K562 (cell line): ENCODE data around the gene XPR1. TPM values are rescaled to one million over a fixed set of nuclear protein-coding genes. Genes with fewer than 3 reads are reported as not detected.

Experiments
- ATAC-seq: fragments of 200-7000 bp; cut with Tn5 transposase; 3 replicates; pipeline ENCODE4 v1.9.1; 2020; ENCODE audit warnings: moderate library complexity
- BruUV-seq: library from RNA; stranded (reverse); fragments of 400-500 nt; replicated peaks from 2 replicates; lab custom pipeline; 2021; lab: Mats Ljungman, UMichigan
- CTCF ChIA-PET: fragments of 300-600 bp; formaldehyde crosslinking; extraction: SDS; loops from one replicate; lab custom pipeline; 2021; ENCODE audit warnings: low intra/inter-chr PET ratio; lab: Yijun Ruan, JAX
- POLR2A ChIA-PET: fragments of 300-600, 350-650 bp; sonication (Branson Sonifier 250); formaldehyde crosslinking; extraction: SDS; loops from one replicate; lab custom pipeline; 2021; ENCODE audit warnings: antibody characterized with exemption, inconsistent platforms; lab: Yijun Ruan, JAX
- DNase-seq, 4 experiments: peaks; one replicate each; pipeline versions ENCODE4 v3.0.0 to v3.0.0-alpha.2; 2011 to 2018; ENCODE audit warnings: low spot score in 3 of 4, mixed read lengths in 3 of 4; ENCODE audit errors: extremely low read depth in 1 of 4
- FAIRE-seq: peaks from 2 replicates; lab custom pipeline; 2011; peaks lifted over from hg19 to GRCh38; lab: Jason Lieb, UNC
- H2AFZ ChIP-seq: 2 replicates; pipeline ENCODE4 v1.6.0; 2011; ENCODE audit warnings: low read depth, low read length, control low read depth, inconsistent platforms
- H3K27ac ChIP-seq: fragments of 200-600 bp; 3 replicates; pipeline ENCODE4 v1.8.0; 2011; ENCODE audit warnings: low read depth, mild to moderate bottlenecking, control low read depth, inconsistent platforms, low read length, moderate library complexity, mixed read lengths; ENCODE audit errors: extremely low read depth
- H3K27me3 ChIP-seq, 2 experiments: fragments of 300-600 bp in 1 of 2; 2 replicates in 1 of 2; 3 replicates in 1 of 2; pipeline versions ENCODE4 v1.6.0 to v1.8.0; 2011; ENCODE audit warnings: inconsistent platforms in 2 of 2, low read length in 2 of 2, mild to moderate bottlenecking in 1 of 2, mixed read lengths in 1 of 2, moderate library complexity in 1 of 2; ENCODE audit not compliant: control insufficient read depth in 2 of 2, insufficient read depth in 2 of 2
- H3K36me3 ChIP-seq: fragments of 300-600 bp; 3 replicates; pipeline ENCODE4 v1.8.0; 2011; ENCODE audit warnings: mild to moderate bottlenecking, low read length, inconsistent platforms; ENCODE audit not compliant: control insufficient read depth, insufficient read depth
- H3K4me1 ChIP-seq, 2 experiments: fragments of 200-600 bp in 1 of 2; replicated peaks in 1 of 2; 2 replicates in 1 of 2; 3 replicates in 1 of 2; pipeline versions ENCODE4 v1.5.1 to v1.8.0; 2011; ENCODE audit warnings: inconsistent platforms in 2 of 2, low read length in 2 of 2, mild to moderate bottlenecking in 1 of 2, mixed read lengths in 1 of 2, moderate library complexity in 1 of 2; ENCODE audit not compliant: control insufficient read depth in 2 of 2, insufficient read depth in 2 of 2
- H3K4me2 ChIP-seq: 2 replicates; pipeline ENCODE4 v1.6.1; 2011; ENCODE audit warnings: low read length, control low read depth, inconsistent platforms, mixed read lengths; ENCODE audit not compliant: insufficient read depth
- H3K4me3 ChIP-seq: fragments of 200-600 bp; sonication (generic), shearing (Covaris generic); 2 replicates; pipeline ENCODE4 v1.5.1; 2016; ENCODE audit warnings: control low read depth, inconsistent platforms
- H3K79me2 ChIP-seq: fragments of 200-600 bp; 3 replicates; pipeline ENCODE4 v1.8.0; 2011; ENCODE audit warnings: low read length, inconsistent platforms; ENCODE audit not compliant: control insufficient read depth, insufficient read depth
- H3K9ac ChIP-seq, 2 experiments: 2 replicates each; pipeline versions ENCODE4 v1.6.0 to v1.6.1; 2011; ENCODE audit warnings: low read depth in 2 of 2, low read length in 2 of 2, control low read depth in 1 of 2, inconsistent platforms in 1 of 2, mild to moderate bottlenecking in 1 of 2, mixed read lengths in 1 of 2; ENCODE audit not compliant: insufficient read depth in 1 of 2
- H3K9me1 ChIP-seq: one replicate; pipeline ENCODE4 v1.6.0; 2011; ENCODE audit warnings: inconsistent platforms, mild to moderate bottlenecking, low read length, moderate library complexity; ENCODE audit not compliant: control insufficient read depth, insufficient read depth
- H3K9me3 ChIP-seq: replicated peaks from 2 replicates; pipeline ENCODE4 v1.5.1; 2011; ENCODE audit warnings: low read depth, low read length, inconsistent platforms; ENCODE audit not compliant: control insufficient read depth, insufficient read depth
- H4K20me1 ChIP-seq: replicated peaks from 2 replicates; pipeline ENCODE4 v1.6.1; 2011; ENCODE audit warnings: low read length, inconsistent platforms, mixed read lengths; ENCODE audit not compliant: control insufficient read depth, insufficient read depth
- ARID1B ChIP-seq: fragments of 450-650 bp; IDR thresholded peaks from 2 replicates; pipeline ENCODE4 v1.6.1; 2016; ENCODE audit warnings: antibody characterized with exemption, mild to moderate bottlenecking, inconsistent platforms
- BCOR ChIP-seq: fragments of 450-650 bp; IDR thresholded peaks from 2 replicates; pipeline ENCODE4 v1.6.1; 2016
- C11orf30 ChIP-seq: fragments of 450-650 bp; IDR thresholded peaks from 2 replicates; pipeline ENCODE4 v1.6.1; 2016; ENCODE audit warnings: low read depth, mild to moderate bottlenecking
- CBFB ChIP-seq: sonication (generic); formaldehyde crosslinking; IDR thresholded peaks from 2 replicates; pipeline ENCODE4 v1.4.0; 2020; ENCODE audit warnings: mild to moderate bottlenecking, missing genetic modification reagents
- CEBPG ChIP-seq, 3 experiments: fragments of 200-800 bp in 1 of 3; sonication (Bioruptor generic) in 1 of 3; sonication (generic) in 1 of 3; formaldehyde crosslinking in 1 of 3; IDR thresholded peaks in 2 of 3; conservative IDR thresholded peaks in 1 of 3; 2 replicates each; pipeline versions ENCODE4 v1.6.1 to v1.8.0; 2016 to 2022; ENCODE audit warnings: missing compliant biosample characterization in 2 of 3, missing genetic modification characterization in 2 of 3, mild to moderate bottlenecking in 1 of 3, missing genetic modification reagents in 1 of 3
- FOXP4 ChIP-seq: sonication (generic); formaldehyde crosslinking; IDR thresholded peaks from 2 replicates; pipeline ENCODE4 v1.8.0; 2022; ENCODE audit warnings: mild to moderate bottlenecking, missing genetic modification reagents, borderline replicate concordance
- FUS ChIP-seq: fragments of 200-400 bp; formaldehyde crosslinking; optimal IDR thresholded peaks from 2 replicates; pipeline ENCODE3; 2017; ENCODE audit warnings: low read depth, low read length
- GABPB1 ChIP-seq: sonication (generic); formaldehyde crosslinking; IDR thresholded peaks from 2 replicates; pipeline ENCODE4 v1.8.0; 2022; ENCODE audit warnings: mild to moderate bottlenecking, missing genetic modification reagents
- NFRKB ChIP-seq: fragments of 450-650 bp; IDR thresholded peaks from 2 replicates; pipeline ENCODE4 v1.6.1; 2016; ENCODE audit warnings: low read depth
- POLR2AphosphoS2 ChIP-seq: IDR thresholded peaks from 2 replicates; pipeline ENCODE4 v1.6.1; 2012; ENCODE audit warnings: low read length, improper control_type of control experiment
- TFAP4 ChIP-seq: sonication (generic); formaldehyde crosslinking; IDR thresholded peaks from 2 replicates; pipeline ENCODE4 v1.8.0; 2022; ENCODE audit warnings: missing genetic modification reagents, mild to moderate bottlenecking, moderate library complexity, borderline replicate concordance
- TOE1 ChIP-seq, 2 experiments: fragments of 450-650 bp in 1 of 2; sonication (generic) in 1 of 2; formaldehyde crosslinking in 1 of 2; IDR thresholded peaks; 2 replicates each; pipeline versions ENCODE4 v1.7.1 to v1.8.0; 2016 to 2022; ENCODE audit warnings: borderline replicate concordance in 2 of 2, mild to moderate bottlenecking in 2 of 2, antibody characterized with exemption in 1 of 2, inconsistent platforms in 1 of 2, low read depth in 1 of 2, missing genetic modification reagents in 1 of 2, moderate library complexity in 1 of 2
- U2AF2 ChIP-seq: fragments of 200-400 bp; formaldehyde crosslinking; optimal IDR thresholded peaks from 2 replicates; pipeline ENCODE3; 2017; ENCODE audit warnings: low read depth, mild to moderate bottlenecking, low read length
- ZNF134 ChIP-seq: fragments of 250-450 bp; sonication (Bioruptor Pico); conservative IDR thresholded peaks from 2 replicates; pipeline ENCODE4 v1.4.0; 2020
- ZNF696 ChIP-seq: fragments of 250-450 bp; sonication (Bioruptor Pico); conservative IDR thresholded peaks from 2 replicates; pipeline ENCODE4 v1.4.0; 2020; ENCODE audit warnings: mild to moderate bottlenecking, moderate library complexity
- WGBS: fragments of 100-300 bp; shearing (Covaris generic); methylation state at CpG from one replicate; pipeline ENCODE4 v1.1.6; 2016; ENCODE audit warnings: low coverage, mixed read lengths; ENCODE audit not compliant: insufficient coverage; ENCODE audit errors: missing lambda C conversion rate; 5-methylcytosine and 5-hydroxymethylcytosine counted together
- in situ Hi-C: fragments of 300-500 bp; cut with MboI; formaldehyde crosslinking; loops from 4 replicates; pipeline ENCODE4 v1.15.0; 2018; ENCODE audit warnings: inconsistent platforms, mixed read lengths
- intact Hi-C: fragments of 100-400 bp; cut with micrococcal nuclease; formaldehyde crosslinking; loops from 2 replicates; pipeline ENCODE4 v1.14.2; 2022
- polyA plus RNA-seq, 8 experiments: library from polyadenylated mRNA; depleted of rRNA in 4 of 8; stranded (reverse) in 5 of 8; unstranded in 3 of 8; fragments of >200 nt; fragmentation: Nextera tagmentation in 2 of 8; fragmentation: Illumina TruSeq in 1 of 8; extraction: Ambion mirVana in 2 of 8; extraction: Trizol in 1 of 8; gene quantifications; 2 replicates each; pipeline versions ENCODE4 v1.2.1 to v1.2.3, GENCODE V29; 2011 to 2014; ENCODE audit warnings: inconsistent platforms in 1 of 8, missing spikeins in 1 of 8
- total RNA-seq, 7 experiments: library from RNA; depleted of rRNA in 6 of 7; stranded (reverse); fragments of >200 nt in 6 of 7; fragmentation: Illumina TruSeq in 2 of 7; extraction: Trizol in 2 of 7; gene quantifications; 2 replicates each; pipeline versions ENCODE4 v1.2.1 to v1.2.3, GENCODE V29; 2011 to 2021; ENCODE audit warnings: low replicate concordance in 1 of 7

The XPR1 gene
- total and polyA plus RNA-seq, 9 of the 15 experiments (the other 6 are each of a cell fraction or from before 2014, with no cell fraction given) = 3.0 to 66.2 (median 38.6) TPM

DNA sequence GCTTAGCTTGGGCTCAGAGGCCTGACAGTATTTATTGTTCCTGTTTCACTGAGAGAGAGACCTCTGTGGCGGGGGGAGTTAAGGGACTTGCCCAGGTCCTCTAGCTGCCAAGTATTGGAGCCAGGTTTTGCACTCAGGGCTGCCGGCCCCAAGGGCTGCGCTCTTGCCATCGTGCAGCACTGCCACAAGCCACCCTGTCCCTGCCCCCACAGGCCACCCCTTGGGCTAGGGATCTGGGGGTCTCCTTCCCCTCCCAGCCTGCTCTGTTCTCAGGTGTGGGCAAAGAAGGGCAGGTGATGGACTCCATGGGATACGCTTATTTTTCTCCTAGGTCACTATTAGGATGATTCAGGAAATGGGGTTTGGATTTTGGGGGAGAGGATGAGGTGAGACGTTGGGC, 289.6 kb downstream of the XPR1 start (continued):
- TF ChIP-seq CBFB (CRISPR knock-in tag) (no peak), NFRKB (no peak), ZNF134 (CRISPR knock-in tag) (no peak), CEBPG (CRISPR knock-in tag; IDR thresholded peaks at IDR 0.05) (no peak), CEBPG (tag; conservative IDR thresholded peaks at IDR 0.05 in 1 of 2, IDR thresholded peaks at IDR 0.05 in 1 of 2) (no peak)
- TF ChIP-seq, all 486 proteins: peak for 0

GRCh38 chr1:180921891-180922630, 290.2 kb downstream of the XPR1 start:
- H3K9me3 ChIP-seq = no peaks in the 10 kb centered on the region
- H3K4me1 ChIP-seq = peaks cover 33 to 42% of the 10 kb centered on the region in 2 experiments; a peak in 4 of 5 replicates
- no peak for DNase-seq
- ATAC-seq = no peak
- no peaks in the 10 kb centered on the region for H3K79me2 ChIP-seq
- no peak overlapping the region for H3K4me3 ChIP-seq
- no peaks in the 10 kb centered on the region; a peak in 1 of 5 replicates for H3K27me3 ChIP-seq
- no peak overlapping the region for H2AFZ ChIP-seq
- H3K36me3 ChIP-seq = no peaks in the 10 kb centered on the region
- 0 out of 2 replicates have a peak, but pooled peaks cover 1% of the 10 kb centered on the region for H4K20me1 ChIP-seq
- CTCF ChIA-PET = no interaction called here
- no peaks in the 10 kb centered on the region for H3K9me1 ChIP-seq
- WGBS = 67% methylated on average over 21 of the region's 21 CpGs
- no TSS peak for BruUV-seq
- no peak for FAIRE-seq
- POLR2A ChIA-PET = interaction anchor here (0.8 to 1.2 kb wide), 4 partner anchors 10 to 20 kb away, joined by 3 to 4 read pairs (median 4); no protein-coding TSS in a partner anchor
- no peak overlapping the region for H3K27ac ChIP-seq
- no peak overlapping the region for H3K9ac ChIP-seq
- in situ Hi-C loops (no loop called here), intact Hi-C loops (loop anchor here (2.0 kb wide), 1 partner anchor 407 kb away; no protein-coding TSS in a partner anchor)
- H3K4me2 ChIP-seq = no peak overlapping the region
- no peak for TF ChIP-seq FUS
- TF ChIP-seq C11orf30 = no peak
- TF ChIP-seq POLR2AphosphoS2 = no peak
- TF ChIP-seq U2AF2 = no peak
- TF ChIP-seq BCOR = no peak
- TF ChIP-seq TOE1 (IDR thresholded peaks at IDR 0.05; ENCODE audit: borderline replicate concordance) = no peak
- no peak for TF ChIP-seq TOE1 (CRISPR knock-in tag; IDR thresholded peaks at IDR 0.05; ENCODE audit: borderline replicate concordance, low read depth)
- TF ChIP-seq GABPB1 (CRISPR knock-in tag) = no peak
- TF ChIP-seq FOXP4 (CRISPR knock-in tag) = no peak
- no peak for TF ChIP-seq ARID1B
- TF ChIP-seq ZNF696 (CRISPR knock-in tag) = no peak
- TF ChIP-seq TFAP4 (CRISPR knock-in tag) = no peak
